Astrocyte (in vitro differentiated cells and primary cell): ENCODE measurements around the gene CCDC91. TPM values are rescaled to one million over a fixed set of nuclear protein-coding genes. Genes with fewer than 3 reads are reported as not detected.

Source experiments
- DNase-seq: peaks from one replicate; pipeline ENCODE4 v3.0.0-alpha.2; 2010; ENCODE audit warnings: low read depth
- FAIRE-seq: peaks from 2 replicates; lab custom pipeline; 2011; peaks lifted over from hg19 to GRCh38; lab: Jason Lieb, UNC
- H2AFZ ChIP-seq: 2 replicates; pipeline ENCODE4 v1.6.0; 2012; ENCODE audit warnings: low read depth, low read length, inconsistent platforms
- H3K27ac ChIP-seq: 2 replicates; pipeline ENCODE4 v1.5.1; 2011; ENCODE audit warnings: low read depth, low read length, inconsistent platforms
- H3K27me3 ChIP-seq: 2 replicates; pipeline ENCODE4 v1.6.0; 2011; ENCODE audit warnings: low read length, inconsistent platforms; ENCODE audit not compliant: insufficient read depth
- H3K36me3 ChIP-seq: 2 replicates; pipeline ENCODE4 v1.5.1; 2011; ENCODE audit warnings: low read length, inconsistent platforms; ENCODE audit not compliant: insufficient read depth
- H3K4me1 ChIP-seq: 2 replicates; pipeline ENCODE4 v1.5.1; 2011; ENCODE audit warnings: low read length, inconsistent platforms; ENCODE audit not compliant: insufficient read depth
- H3K4me2 ChIP-seq: 2 replicates; pipeline ENCODE4 v1.6.0; 2012; ENCODE audit warnings: low read length, inconsistent platforms
- H3K4me3 ChIP-seq: 2 replicates; pipeline ENCODE4 v1.5.1; 2011; ENCODE audit warnings: low read depth, mild to moderate bottlenecking, low read length, inconsistent platforms; ENCODE audit not compliant: insufficient read depth
- H3K79me2 ChIP-seq: 2 replicates; pipeline ENCODE4 v1.6.0; 2012; ENCODE audit warnings: mild to moderate bottlenecking, low read length, inconsistent platforms; ENCODE audit not compliant: insufficient read depth
- H3K9ac ChIP-seq: 2 replicates; pipeline ENCODE4 v1.6.0; 2012; ENCODE audit warnings: mild to moderate bottlenecking, low read length, inconsistent platforms
- H3K9me3 ChIP-seq: 2 replicates; pipeline ENCODE4 v1.5.1; 2012; ENCODE audit warnings: low read depth, mild to moderate bottlenecking, low read length, inconsistent platforms; ENCODE audit not compliant: insufficient read depth
- H4K20me1 ChIP-seq: 2 replicates; pipeline ENCODE4 v1.6.0; 2012; ENCODE audit warnings: low read length, inconsistent platforms; ENCODE audit not compliant: insufficient read depth
- H3K27ac Mint-ChIP-seq: one replicate; pipeline ENCODE4 v1.8.0; 2021; ENCODE audit warnings: mild to moderate bottlenecking, mixed read lengths; ENCODE audit not compliant: unreplicated experiment
- H3K27me3 Mint-ChIP-seq: one replicate; pipeline ENCODE4 v1.8.0; 2021; ENCODE audit warnings: low read depth, mixed read lengths; ENCODE audit not compliant: unreplicated experiment
- H3K36me3 Mint-ChIP-seq: one replicate; pipeline ENCODE4 v1.8.0; 2021; ENCODE audit warnings: low read depth, mixed read lengths; ENCODE audit not compliant: unreplicated experiment
- H3K4me1 Mint-ChIP-seq: one replicate; pipeline ENCODE4 v1.8.0; 2021; ENCODE audit warnings: low read depth, mixed read lengths; ENCODE audit not compliant: unreplicated experiment
- H3K4me3 Mint-ChIP-seq: one replicate; pipeline ENCODE4 v1.8.0; 2021; ENCODE audit warnings: mild to moderate bottlenecking, moderate library complexity, mixed read lengths; ENCODE audit not compliant: unreplicated experiment
- H3K9me3 Mint-ChIP-seq: one replicate; pipeline ENCODE4 v1.8.0; 2021; ENCODE audit warnings: mild to moderate bottlenecking, mixed read lengths; ENCODE audit not compliant: unreplicated experiment
- EZH2 ChIP-seq: IDR thresholded peaks from 2 replicates; pipeline ENCODE4 v1.6.1; 2012; ENCODE audit warnings: mild to moderate bottlenecking, low read length, inconsistent platforms; ENCODE audit not compliant: insufficient read depth
- total RNA-seq: library from RNA; stranded (reverse); gene quantifications from 2 replicates; pipeline ENCODE4 v1.2.1, GENCODE V29; 2021
- TF ChIP-seq, protein P1 (sequence below): IDR thresholded peaks from 2 replicates; pipeline ENCODE4 v1.5.1; 2011; ENCODE audit warnings: low read depth, mild to moderate bottlenecking, inconsistent platforms, low read length, moderate library complexity; ENCODE audit not compliant: insufficient read depth

Gene CCDC91
- total RNA-seq, 1 donor from 2014 or later = 19.3 TPM

DNA sequence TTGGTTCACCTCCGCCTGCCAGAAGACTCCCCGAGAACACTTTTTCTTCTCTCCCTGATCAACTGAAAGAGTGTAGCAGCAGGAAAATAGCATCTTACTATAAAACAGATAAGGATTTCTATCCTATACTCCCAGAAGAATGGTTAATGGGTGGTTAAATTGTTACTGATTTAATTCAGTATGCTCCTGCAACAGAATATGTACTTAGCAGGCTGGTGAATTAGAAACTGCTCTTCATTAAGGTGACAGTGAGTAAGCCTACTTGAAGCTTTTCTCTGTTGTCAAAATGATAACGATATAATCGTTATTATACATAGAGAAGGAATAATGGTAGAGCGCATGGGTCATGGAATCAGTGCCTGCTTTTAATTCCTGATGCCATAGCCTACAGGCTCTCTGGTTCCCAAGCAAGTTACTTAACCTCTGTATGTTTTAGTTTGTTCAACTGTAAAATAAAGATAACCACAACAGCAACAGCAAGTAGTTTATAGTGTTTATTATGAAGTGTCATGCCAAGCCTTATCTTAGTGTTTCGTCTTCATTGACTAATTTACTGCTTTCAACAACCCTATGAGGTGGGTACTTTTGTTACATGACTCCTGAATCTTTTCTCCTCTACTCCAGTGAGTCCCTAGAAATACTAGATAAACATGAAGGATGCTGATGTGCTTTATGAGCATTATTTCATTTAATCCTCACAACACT, 392.6 kb downstream of the CCDC91 start:
- Histone ChIP-seq H3K4me2 (no peak overlapping the region), H3K36me3 (no peaks in the 10 kb centered on the region), H3K9ac (no peak overlapping the region), H3K9me3 (no peaks in the 10 kb centered on the region), H3K4me3 (no peak overlapping the region), H3K4me1 (peaks cover 3% of the 10 kb centered on the region), H3K27ac (no peak overlapping the region), H4K20me1 (no peaks in the 10 kb centered on the region), H3K27me3 (no peaks in the 10 kb centered on the region), H2AFZ (no peak overlapping the region), H3K79me2 (no peaks in the 10 kb centered on the region)
- TF ChIP-seq, protein P1, sequence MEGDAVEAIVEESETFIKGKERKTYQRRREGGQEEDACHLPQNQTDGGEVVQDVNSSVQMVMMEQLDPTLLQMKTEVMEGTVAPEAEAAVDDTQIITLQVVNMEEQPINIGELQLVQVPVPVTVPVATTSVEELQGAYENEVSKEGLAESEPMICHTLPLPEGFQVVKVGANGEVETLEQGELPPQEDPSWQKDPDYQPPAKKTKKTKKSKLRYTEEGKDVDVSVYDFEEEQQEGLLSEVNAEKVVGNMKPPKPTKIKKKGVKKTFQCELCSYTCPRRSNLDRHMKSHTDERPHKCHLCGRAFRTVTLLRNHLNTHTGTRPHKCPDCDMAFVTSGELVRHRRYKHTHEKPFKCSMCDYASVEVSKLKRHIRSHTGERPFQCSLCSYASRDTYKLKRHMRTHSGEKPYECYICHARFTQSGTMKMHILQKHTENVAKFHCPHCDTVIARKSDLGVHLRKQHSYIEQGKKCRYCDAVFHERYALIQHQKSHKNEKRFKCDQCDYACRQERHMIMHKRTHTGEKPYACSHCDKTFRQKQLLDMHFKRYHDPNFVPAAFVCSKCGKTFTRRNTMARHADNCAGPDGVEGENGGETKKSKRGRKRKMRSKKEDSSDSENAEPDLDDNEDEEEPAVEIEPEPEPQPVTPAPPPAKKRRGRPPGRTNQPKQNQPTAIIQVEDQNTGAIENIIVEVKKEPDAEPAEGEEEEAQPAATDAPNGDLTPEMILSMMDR = no peak
- no peak for TF ChIP-seq EZH2
- Mint-ChIP-seq H3K9me3 (peaks cover 5% of the 10 kb centered on the region), H3K4me1 (peaks cover 20% of the 10 kb centered on the region), H3K4me3 (no peak overlapping the region), H3K36me3 (no peaks in the 10 kb centered on the region), H3K27me3 (no peaks in the 10 kb centered on the region), H3K27ac (no peak overlapping the region)
- no peak for DNase-seq
- FAIRE-seq = no peak

DNA sequence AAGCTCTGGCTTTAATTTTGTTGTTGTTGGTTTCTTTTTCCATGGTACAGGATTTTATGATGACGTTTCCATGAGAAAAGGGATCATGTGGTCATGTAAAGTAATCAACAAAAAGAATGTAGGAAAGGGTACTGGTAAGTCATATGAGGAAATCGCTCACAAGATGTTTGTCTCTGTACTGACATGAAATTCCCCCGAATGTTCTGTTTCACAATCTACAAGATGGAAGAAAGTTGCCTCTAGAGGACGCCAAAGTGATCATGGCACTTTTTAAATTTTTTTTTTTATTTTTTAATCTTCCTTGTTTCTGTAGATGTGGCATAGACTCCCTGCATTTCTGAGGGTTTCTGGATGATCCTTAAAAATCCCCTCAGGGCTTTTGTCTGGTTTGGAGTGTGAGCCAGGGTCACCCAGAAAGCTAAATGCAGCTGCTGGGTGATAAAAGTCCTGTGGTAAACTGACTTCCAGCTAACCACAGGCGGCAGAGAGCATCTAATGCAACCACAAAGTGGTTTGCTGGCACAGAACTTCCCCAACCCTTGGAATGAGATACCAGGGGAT, 393.5 kb downstream of the CCDC91 start:
- no peaks in the 10 kb centered on the region for H3K27me3 ChIP-seq
- H4K20me1 ChIP-seq = no peaks in the 10 kb centered on the region
- peaks cover 5% of the 10 kb centered on the region for H3K9me3 Mint-ChIP-seq
- H3K4me1 Mint-ChIP-seq = peaks cover 12% of the 10 kb centered on the region
- no peak for TF ChIP-seq EZH2
- TF ChIP-seq, protein P1 = peak; percentile 23
- H3K36me3 ChIP-seq = no peaks in the 10 kb centered on the region
- no peaks in the 10 kb centered on the region for H3K79me2 ChIP-seq
- H2AFZ ChIP-seq = no peak overlapping the region
- H3K27ac ChIP-seq = no peak overlapping the region
- no peak overlapping the region for H3K4me3 Mint-ChIP-seq
- H3K4me3 ChIP-seq = no peak overlapping the region
- H3K27me3 Mint-ChIP-seq = no peaks in the 10 kb centered on the region
- peaks cover 3% of the 10 kb centered on the region for H3K4me1 ChIP-seq
- FAIRE-seq (peak; percentile 9), DNase-seq (peak; percentile 82)
- H3K27ac Mint-ChIP-seq = peak overlapping the region; percentile 79
- H3K9ac ChIP-seq = no peak overlapping the region
- H3K36me3 Mint-ChIP-seq = no peaks in the 10 kb centered on the region
- H3K4me2 ChIP-seq = no peak overlapping the region
- H3K9me3 ChIP-seq = no peaks in the 10 kb centered on the region

DNA sequence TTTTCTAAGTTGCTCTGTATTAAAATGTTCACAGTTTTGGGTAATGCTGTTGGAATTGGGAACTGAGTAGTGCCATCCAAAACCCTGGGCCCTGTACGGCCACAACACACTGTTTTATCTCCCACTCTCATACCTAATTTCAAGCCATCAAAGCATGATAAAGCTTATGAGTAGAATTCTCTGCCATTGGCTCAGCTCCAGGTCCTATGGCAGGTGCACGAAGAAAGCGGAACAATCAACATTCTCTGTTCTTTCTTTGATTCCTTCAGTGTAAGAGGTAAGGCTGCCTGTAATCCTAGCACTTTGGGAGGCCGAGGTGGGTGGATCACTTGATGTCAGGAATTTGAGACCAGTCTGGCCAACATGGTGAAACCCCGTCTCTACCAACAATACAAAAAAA, 394.9 kb downstream of the CCDC91 start:
- Mint-ChIP-seq H3K4me1 (peaks cover 12% of the 10 kb centered on the region), H3K9me3 (peaks cover 3% of the 10 kb centered on the region), H3K27me3 (no peaks in the 10 kb centered on the region), H3K27ac (no peak overlapping the region), H3K4me3 (no peak overlapping the region), H3K36me3 (no peaks in the 10 kb centered on the region)
- no peak for DNase-seq
- no peak for FAIRE-seq
- Histone ChIP-seq H3K27me3 (no peaks in the 10 kb centered on the region), H3K4me3 (no peak overlapping the region), H2AFZ (no peak overlapping the region), H3K79me2 (no peaks in the 10 kb centered on the region), H3K4me2 (no peak overlapping the region), H3K9me3 (no peaks in the 10 kb centered on the region), H4K20me1 (no peaks in the 10 kb centered on the region), H3K4me1 (peaks cover 3% of the 10 kb centered on the region), H3K9ac (no peak overlapping the region), H3K36me3 (no peaks in the 10 kb centered on the region), H3K27ac (no peak overlapping the region)
- no peak for TF ChIP-seq EZH2
- TF ChIP-seq, protein P1 = no peak
